HG03469 (cell line): ENCODE measurements around the gene ADAM12.

ENCODE experiments used
- ATAC-seq: cut with Tn5 transposase; IDR thresholded peaks from one replicate; pipeline ENCODE4 v1.9.1; 2021; ENCODE audit warnings: mild to moderate bottlenecking, moderate library complexity, moderate number of reproducible peaks; ENCODE audit not compliant: unreplicated experiment

The ADAM12 gene

GRCh38 chr10:126158133-126158892, 230.0 kb downstream of the ADAM12 start:
- no peak for ATAC-seq

- ATAC-seq = no peak
Observed at GRCh38 chr10:126157189-126157588, 231.1 kb downstream of the ADAM12 start.

GRCh38 chr10:126156503-126156902, 231.8 kb downstream of the ADAM12 start:
- no peak for ATAC-seq

- ATAC-seq = no peak
Observed at GRCh38 chr10:126156012-126156411, 232.3 kb downstream of the ADAM12 start.

GRCh38 chr10:126155528-126155927, 232.7 kb downstream of the ADAM12 start:
- ATAC-seq = no peak

GRCh38 chr10:126153711-126154628, 234.3 kb downstream of the ADAM12 start:
- ATAC-seq = no peak

GRCh38 chr10:126147866-126148587, 240.2 kb downstream of the ADAM12 start:
- ATAC-seq = no peak

- ATAC-seq = no peak
Observed at GRCh38 chr10:126146771-126147170, 241.5 kb downstream of the ADAM12 start.

- no peak for ATAC-seq
Observed at GRCh38 chr10:126143117-126143516, 245.2 kb downstream of the ADAM12 start.

- ATAC-seq = no peak
Observed at GRCh38 chr10:126140746-126141273, 247.5 kb downstream of the ADAM12 start.

GRCh38 chr10:126137562-126138221, 250.6 kb downstream of the ADAM12 start:
- no peak for ATAC-seq

GRCh38 chr10:126135941-126136595, 252.2 kb downstream of the ADAM12 start:
- ATAC-seq = no peak

- ATAC-seq = no peak
Observed at GRCh38 chr10:126135177-126135576, 253.1 kb downstream of the ADAM12 start.

- ATAC-seq = no peak
Observed at GRCh38 chr10:126133906-126134656, 254.2 kb downstream of the ADAM12 start.

GRCh38 chr10:126133082-126133620, 255.1 kb downstream of the ADAM12 start:
- ATAC-seq = no peak

GRCh38 chr10:126131341-126131740, 256.9 kb downstream of the ADAM12 start:
- ATAC-seq = no peak

GRCh38 chr10:126130271-126130710, 258.0 kb downstream of the ADAM12 start:
- no peak for ATAC-seq

- ATAC-seq = no peak
Observed at GRCh38 chr10:126129026-126129425, 259.3 kb downstream of the ADAM12 start.

GRCh38 chr10:126128581-126128980, 259.7 kb downstream of the ADAM12 start:
- no peak for ATAC-seq
